K562 (cell line): Measurements from ENCODE around the gene TMEM61. TPM values are rescaled to one million over a fixed set of nuclear protein-coding genes. Genes with fewer than 3 reads are reported as not detected.

Experiments used
- ATAC-seq: fragments of 200-7000 bp; cut with Tn5 transposase; 3 replicates; pipeline ENCODE4 v1.9.1; 2020; ENCODE audit warnings: moderate library complexity
- BruUV-seq: library from RNA; stranded (reverse); fragments of 400-500 nt; replicated peaks from 2 replicates; lab custom pipeline; 2021; lab: Mats Ljungman, UMichigan
- CTCF ChIA-PET: fragments of 300-600 bp; formaldehyde crosslinking; extraction: SDS; loops from one replicate; lab custom pipeline; 2021; ENCODE audit warnings: low intra/inter-chr PET ratio; lab: Yijun Ruan, JAX
- POLR2A ChIA-PET: fragments of 300-600, 350-650 bp; sonication (Branson Sonifier 250); formaldehyde crosslinking; extraction: SDS; loops from one replicate; lab custom pipeline; 2021; ENCODE audit warnings: antibody characterized with exemption, inconsistent platforms; lab: Yijun Ruan, JAX
- DNase-seq, 4 experiments: peaks; one replicate each; pipeline versions ENCODE4 v3.0.0 to v3.0.0-alpha.2; 2011 to 2018; ENCODE audit warnings: low spot score in 3 of 4, mixed read lengths in 3 of 4; ENCODE audit errors: extremely low read depth in 1 of 4
- FAIRE-seq: peaks from 2 replicates; lab custom pipeline; 2011; peaks lifted over from hg19 to GRCh38; lab: Jason Lieb, UNC
- H2AFZ ChIP-seq: 2 replicates; pipeline ENCODE4 v1.6.0; 2011; ENCODE audit warnings: low read depth, low read length, control low read depth, inconsistent platforms
- H3K27ac ChIP-seq: fragments of 200-600 bp; 3 replicates; pipeline ENCODE4 v1.8.0; 2011; ENCODE audit warnings: low read depth, mild to moderate bottlenecking, control low read depth, inconsistent platforms, low read length, moderate library complexity, mixed read lengths; ENCODE audit errors: extremely low read depth
- H3K27me3 ChIP-seq, 2 experiments: fragments of 300-600 bp in 1 of 2; 2 replicates in 1 of 2; 3 replicates in 1 of 2; pipeline versions ENCODE4 v1.6.0 to v1.8.0; 2011; ENCODE audit warnings: inconsistent platforms in 2 of 2, low read length in 2 of 2, mild to moderate bottlenecking in 1 of 2, mixed read lengths in 1 of 2, moderate library complexity in 1 of 2; ENCODE audit not compliant: control insufficient read depth in 2 of 2, insufficient read depth in 2 of 2
- H3K36me3 ChIP-seq: fragments of 300-600 bp; 3 replicates; pipeline ENCODE4 v1.8.0; 2011; ENCODE audit warnings: mild to moderate bottlenecking, low read length, inconsistent platforms; ENCODE audit not compliant: control insufficient read depth, insufficient read depth
- H3K4me1 ChIP-seq, 2 experiments: fragments of 200-600 bp in 1 of 2; replicated peaks in 1 of 2; 2 replicates in 1 of 2; 3 replicates in 1 of 2; pipeline versions ENCODE4 v1.5.1 to v1.8.0; 2011; ENCODE audit warnings: inconsistent platforms in 2 of 2, low read length in 2 of 2, mild to moderate bottlenecking in 1 of 2, mixed read lengths in 1 of 2, moderate library complexity in 1 of 2; ENCODE audit not compliant: control insufficient read depth in 2 of 2, insufficient read depth in 2 of 2
- H3K4me2 ChIP-seq: 2 replicates; pipeline ENCODE4 v1.6.1; 2011; ENCODE audit warnings: low read length, control low read depth, inconsistent platforms, mixed read lengths; ENCODE audit not compliant: insufficient read depth
- H3K4me3 ChIP-seq: fragments of 200-600 bp; sonication (generic), shearing (Covaris generic); 2 replicates; pipeline ENCODE4 v1.5.1; 2016; ENCODE audit warnings: control low read depth, inconsistent platforms
- H3K79me2 ChIP-seq: fragments of 200-600 bp; 3 replicates; pipeline ENCODE4 v1.8.0; 2011; ENCODE audit warnings: low read length, inconsistent platforms; ENCODE audit not compliant: control insufficient read depth, insufficient read depth
- H3K9ac ChIP-seq, 2 experiments: 2 replicates each; pipeline versions ENCODE4 v1.6.0 to v1.6.1; 2011; ENCODE audit warnings: low read depth in 2 of 2, low read length in 2 of 2, control low read depth in 1 of 2, inconsistent platforms in 1 of 2, mild to moderate bottlenecking in 1 of 2, mixed read lengths in 1 of 2; ENCODE audit not compliant: insufficient read depth in 1 of 2
- H3K9me1 ChIP-seq: one replicate; pipeline ENCODE4 v1.6.0; 2011; ENCODE audit warnings: inconsistent platforms, mild to moderate bottlenecking, low read length, moderate library complexity; ENCODE audit not compliant: control insufficient read depth, insufficient read depth
- H3K9me3 ChIP-seq: replicated peaks from 2 replicates; pipeline ENCODE4 v1.5.1; 2011; ENCODE audit warnings: low read depth, low read length, inconsistent platforms; ENCODE audit not compliant: control insufficient read depth, insufficient read depth
- H4K20me1 ChIP-seq: replicated peaks from 2 replicates; pipeline ENCODE4 v1.6.1; 2011; ENCODE audit warnings: low read length, inconsistent platforms, mixed read lengths; ENCODE audit not compliant: control insufficient read depth, insufficient read depth
- DPF2 ChIP-seq: fragments of 450-650 bp; IDR thresholded peaks from 2 replicates; pipeline ENCODE4 v1.6.1; 2016
- E2F4 ChIP-seq: sonication (generic); formaldehyde crosslinking; IDR thresholded peaks from 2 replicates; pipeline ENCODE4 v1.8.0; 2022; ENCODE audit warnings: mild to moderate bottlenecking, low read depth, missing genetic modification reagents
- ELF1 ChIP-seq: fragments of 200-800 bp; sonication (Bioruptor generic); IDR thresholded peaks from 2 replicates; pipeline ENCODE4 v1.6.1; 2016; ENCODE audit warnings: missing genetic modification characterization, missing compliant biosample characterization
- FOXM1 ChIP-seq, 2 experiments: fragments of 450-650 bp in 1 of 2; sonication (generic) in 1 of 2; formaldehyde crosslinking in 1 of 2; IDR thresholded peaks; 2 replicates each; pipeline versions ENCODE4 v1.6.1 to v1.9.0; 2017 to 2022; ENCODE audit warnings: low read depth in 2 of 2, mild to moderate bottlenecking in 2 of 2, missing genetic modification reagents in 1 of 2, moderate library complexity in 1 of 2
- KLF16 ChIP-seq: IDR thresholded peaks from 2 replicates; pipeline ENCODE4 v1.6.1; 2016; ENCODE audit warnings: antibody characterized with exemption
- NBN ChIP-seq: fragments of 450-650 bp; IDR thresholded peaks from 2 replicates; pipeline ENCODE4 v1.6.1; 2016; ENCODE audit warnings: low read depth, mild to moderate bottlenecking
- PHF20 ChIP-seq: fragments of 450-650 bp; IDR thresholded peaks from 2 replicates; pipeline ENCODE4 v1.6.1; 2018; ENCODE audit not compliant: partially characterized antibody
- POLR2AphosphoS5 ChIP-seq: IDR thresholded peaks from 2 replicates; pipeline ENCODE4 v1.6.1; 2011; ENCODE audit warnings: mild to moderate bottlenecking, low read depth, low read length, moderate library complexity; ENCODE audit not compliant: control insufficient read depth, insufficient read depth
- SFPQ ChIP-seq: fragments of 200-400 bp; formaldehyde crosslinking; IDR thresholded peaks from 2 replicates; pipeline ENCODE4 v1.6.1; 2017; ENCODE audit warnings: mild to moderate bottlenecking, low read depth, low read length, moderate library complexity
- SMARCA4 ChIP-seq: fragments of 450-650 bp; IDR thresholded peaks from 2 replicates; pipeline ENCODE4 v1.6.1; 2016
- SRSF7 ChIP-seq: fragments of 200-400 bp; formaldehyde crosslinking; optimal IDR thresholded peaks from 2 replicates; pipeline ENCODE3; 2017; ENCODE audit warnings: mild to moderate bottlenecking, low read depth, low read length
- UBTF ChIP-seq, 2 experiments: IDR thresholded peaks; 2 replicates each; pipeline ENCODE4 v1.6.1; 2012; ENCODE audit warnings: improper control_type of control experiment in 2 of 2, low read depth in 2 of 2, low read length in 2 of 2, borderline replicate concordance in 1 of 2
- ZNF175 ChIP-seq: fragments of 200-800 bp; sonication (Bioruptor generic); IDR thresholded peaks from 2 replicates; pipeline ENCODE4 v1.6.1; 2016; ENCODE audit warnings: low read depth, mild to moderate bottlenecking, missing genetic modification characterization, missing compliant biosample characterization
- ZNF282 ChIP-seq: sonication (generic); formaldehyde crosslinking; IDR thresholded peaks from 2 replicates; pipeline ENCODE4 v1.8.1; 2023; ENCODE audit warnings: missing genetic modification reagents
- ZNF707 ChIP-seq: fragments of 250-450 bp; sonication (Bioruptor Pico); conservative IDR thresholded peaks from 2 replicates; pipeline ENCODE4 v1.8.0; 2022; ENCODE audit warnings: inconsistent platforms, mild to moderate bottlenecking, moderate library complexity
- ZZZ3 ChIP-seq: fragments of 450-650 bp; IDR thresholded peaks from 2 replicates; pipeline ENCODE4 v1.6.1; 2016; ENCODE audit warnings: antibody characterized with exemption, mild to moderate bottlenecking, moderate library complexity
- WGBS: fragments of 100-300 bp; shearing (Covaris generic); methylation state at CpG from one replicate; pipeline ENCODE4 v1.1.6; 2016; ENCODE audit warnings: low coverage, mixed read lengths; ENCODE audit not compliant: insufficient coverage; ENCODE audit errors: missing lambda C conversion rate; 5-methylcytosine and 5-hydroxymethylcytosine counted together
- in situ Hi-C: fragments of 300-500 bp; cut with MboI; formaldehyde crosslinking; loops from 4 replicates; pipeline ENCODE4 v1.15.0; 2018; ENCODE audit warnings: inconsistent platforms, mixed read lengths
- intact Hi-C: fragments of 100-400 bp; cut with micrococcal nuclease; formaldehyde crosslinking; loops from 2 replicates; pipeline ENCODE4 v1.14.2; 2022
- polyA plus RNA-seq, 8 experiments: library from polyadenylated mRNA; depleted of rRNA in 4 of 8; stranded (reverse) in 5 of 8; unstranded in 3 of 8; fragments of >200 nt; fragmentation: Nextera tagmentation in 2 of 8; fragmentation: Illumina TruSeq in 1 of 8; extraction: Ambion mirVana in 2 of 8; extraction: Trizol in 1 of 8; gene quantifications; 2 replicates each; pipeline versions ENCODE4 v1.2.1 to v1.2.3, GENCODE V29; 2011 to 2014; ENCODE audit warnings: inconsistent platforms in 1 of 8, missing spikeins in 1 of 8
- total RNA-seq, 7 experiments: library from RNA; depleted of rRNA in 6 of 7; stranded (reverse); fragments of >200 nt in 6 of 7; fragmentation: Illumina TruSeq in 2 of 7; extraction: Trizol in 2 of 7; gene quantifications; 2 replicates each; pipeline versions ENCODE4 v1.2.1 to v1.2.3, GENCODE V29; 2011 to 2021; ENCODE audit warnings: low replicate concordance in 1 of 7

The TMEM61 gene
- total and polyA plus RNA-seq, 9 of the 15 experiments (the other 6 are each of a cell fraction or from before 2014, with no cell fraction given) = not detected

- peak; percentile 94 for ATAC-seq
- POLR2A ChIA-PET = interaction anchor here (0.6 kb wide), 2 partner anchors 66 to 128 kb away, joined by 3 read pairs; no protein-coding TSS in a partner anchor
- peak overlapping the region; percentile 81 for H2AFZ ChIP-seq
- in situ Hi-C loops = loop anchor here (10.0 kb wide), 1 partner anchor 312 kb away; no protein-coding TSS in a partner anchor
- H3K79me2 ChIP-seq = no peaks in the 10 kb centered on the region
- H3K9ac ChIP-seq = 0 out of 4 replicates have a peak overlapping the region, but pooled peaks of 1 of the 2 experiments have one; percentile 8
- peaks cover 28 to 82% of the 10 kb centered on the region in 2 experiments for H3K27me3 ChIP-seq
- H3K9me1 ChIP-seq = no peaks in the 10 kb centered on the region
- WGBS = 3% methylated on average over 16 of the region's 23 CpGs
- peak overlapping the region; percentile 69 for H3K4me2 ChIP-seq
- peak; percentile 88 for FAIRE-seq
- H4K20me1 ChIP-seq = peaks cover 11% of the 10 kb centered on the region
- peak; percentile 90 to 96 (median 94) for DNase-seq
- H3K4me3 ChIP-seq = peak overlapping the region; percentile 17; the same call in 1 of the 2 replicates
- intact Hi-C loops = loop anchor here (1.0 to 10.0 kb wide), 4 partner anchors 26 to 322 kb away; no protein-coding TSS in a partner anchor
- peaks cover 0 to 21% of the 10 kb centered on the region in 2 experiments; a peak in 3 of 5 replicates for H3K4me1 ChIP-seq
- no peaks in the 10 kb centered on the region; the same call in 1 of the 2 replicates for H3K9me3 ChIP-seq
- H3K27ac ChIP-seq = no peak overlapping the region
- no peaks in the 10 kb centered on the region for H3K36me3 ChIP-seq
- no TSS peak for BruUV-seq
- CTCF ChIA-PET = interaction anchor here (0.7 to 2.8 kb wide), 4 partner anchors 46 to 146 kb away, joined by 4 to 25 read pairs (median 8); no protein-coding TSS in a partner anchor
- no peak for TF ChIP-seq ZNF175 (CRISPR knock-in tag)
- TF ChIP-seq POLR2AphosphoS5 = no peak
- TF ChIP-seq SMARCA4 = no peak
- no peak for TF ChIP-seq ZNF282 (CRISPR knock-in tag)
- no peak for TF ChIP-seq SFPQ
- TF ChIP-seq ZNF707 (CRISPR knock-in tag) = no peak
- no peak for TF ChIP-seq PHF20
- 0 out of 2 replicates have a peak, but pooled peaks have one; percentile 21 for TF ChIP-seq DPF2
- TF ChIP-seq UBTF (IDR thresholded peaks at IDR 0.05; ENCODE audit: borderline replicate concordance in 1 of 2, low read depth in 2 of 2, low read length in 2 of 2) = no peak
- 0 out of 2 replicates have a peak, but pooled peaks have one; percentile 19 for TF ChIP-seq KLF16
- 0 out of 2 replicates have a peak, but pooled peaks have one; percentile 36 for TF ChIP-seq NBN
- no peak for TF ChIP-seq E2F4 (CRISPR knock-in tag)
- no peak for TF ChIP-seq SRSF7
- TF ChIP-seq ZZZ3 = no peak
- no peak for TF ChIP-seq FOXM1 (IDR thresholded peaks at IDR 0.05; ENCODE audit: low read depth)
- no peak for TF ChIP-seq FOXM1 (CRISPR knock-in tag; IDR thresholded peaks at IDR 0.05; ENCODE audit: low read depth)
- TF ChIP-seq ELF1 = no peak
Observed at GRCh38 chr1:54996359-54996868, 16.0 kb downstream of the TMEM61 start.
